HG02678 (cell line): ENCODE results near the gene PCDHA6.
"Not testable (repeated sequence)": the region's sequence is repeated elsewhere in the genome, so short reads cannot be mapped to it uniquely, and the experiment has no call there.

ENCODE experiments used
- ATAC-seq: cut with Tn5 transposase; IDR thresholded peaks from one replicate; pipeline ENCODE4 v1.9.1; 2021; ENCODE audit warnings: mild to moderate bottlenecking, moderate library complexity; ENCODE audit not compliant: unreplicated experiment

The PCDHA6 gene

GRCh38 chr5:140821375-140822280, 6.1 kb upstream of the PCDHA6 start, which contains the start of gene PCDHA5:
Gene PCDHA5, plus strand, starts transcription at chr5:140821613.
- ATAC-seq: no peak

GRCh38 chr5:140822281-140822629, 5.5 kb upstream of the PCDHA6 start:
- no peak for ATAC-seq

GRCh38 chr5:140822969-140823368, 4.8 kb upstream of the PCDHA6 start:
- not testable (repeated sequence) for ATAC-seq

GRCh38 chr5:140823475-140823874, 4.3 kb upstream of the PCDHA6 start:
- ATAC-seq: no peak

- no peak for ATAC-seq
Measured at GRCh38 chr5:140828362-140828737, 590 bp downstream of the PCDHA6 start.

- ATAC-seq: not testable (repeated sequence)
Measured at GRCh38 chr5:140829511-140830501, 2.0 kb downstream of the PCDHA6 start.

GRCh38 chr5:140833993-140834392, 6.2 kb downstream of the PCDHA6 start, which contains the start of gene PCDHA7:
Gene PCDHA7, plus strand, starts transcription at chr5:140834269. Its CDS starts 115 bp downstream, at chr5:140834384.
- no peak for ATAC-seq

GRCh38 chr5:140834439-140835008, 6.8 kb downstream of the PCDHA6 start:
- ATAC-seq: not testable (repeated sequence)

GRCh38 chr5:140835622-140836510, 8.1 kb downstream of the PCDHA6 start:
- no peak for ATAC-seq

- no peak for ATAC-seq
Measured at GRCh38 chr5:140840978-140841962, 13.5 kb downstream of the PCDHA6 start, which contains the start of gene PCDHA8. Gene PCDHA8, plus strand, starts transcription at chr5:140841187. Its CDS starts 135 bp downstream, at chr5:140841322.

- ATAC-seq: no peak
Measured at GRCh38 chr5:140842798-140843733, 15.3 kb downstream of the PCDHA6 start.

GRCh38 chr5:140848139-140849102, 20.7 kb downstream of the PCDHA6 start, which contains the start of gene PCDHA9:
Gene PCDHA9, plus strand, starts transcription at chr5:140848382. Its CDS starts 114 bp downstream, at chr5:140848496.
- ATAC-seq: not testable (repeated sequence)

- not testable (repeated sequence) for ATAC-seq
Measured at GRCh38 chr5:140849831-140850634, 22.3 kb downstream of the PCDHA6 start.

GRCh38 chr5:140855772-140856674, 28.3 kb downstream of the PCDHA6 start, which contains the start of gene PCDHA10:
Gene PCDHA10, plus strand, starts transcription at chr5:140855897. Its CDS starts 152 bp downstream, at chr5:140856049.
- ATAC-seq: no peak
